ENCODE measurements around the gene SS18L1.
A peak's percentile ranks its signal among the peaks of the same experiment; 100 is the strongest.
"Not testable (repeated sequence)": the region's sequence is repeated elsewhere in the genome, so short reads cannot be mapped to it uniquely, and the experiment has no call there.

The SS18L1 gene

GRCh38 chr20:62137478-62138203 is 5.9 kb upstream of the SS18L1 start:
- no peak for DNase-seq

DNA sequence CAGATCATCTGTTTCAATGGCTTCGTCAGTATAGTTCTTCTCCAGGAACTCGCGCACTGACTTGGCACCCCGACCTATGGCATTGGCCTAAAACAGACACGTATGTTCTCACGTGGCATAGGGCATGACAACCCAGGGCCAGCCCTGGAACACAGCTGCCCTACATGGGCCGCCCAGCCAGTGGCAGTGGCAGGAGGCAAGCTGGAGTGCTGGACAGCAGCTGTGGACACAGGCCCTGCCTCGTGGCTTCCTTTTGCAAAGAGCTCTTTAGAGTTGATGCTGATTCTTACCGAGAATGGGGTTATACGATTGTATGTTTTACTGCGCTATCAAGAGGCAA is 5.4 kb upstream of the SS18L1 start:
- no peak for DNase-seq

GRCh38 chr20:62138912-62139311 is 4.7 kb upstream of the SS18L1 start:
- DNase-seq, result no peak

DNA sequence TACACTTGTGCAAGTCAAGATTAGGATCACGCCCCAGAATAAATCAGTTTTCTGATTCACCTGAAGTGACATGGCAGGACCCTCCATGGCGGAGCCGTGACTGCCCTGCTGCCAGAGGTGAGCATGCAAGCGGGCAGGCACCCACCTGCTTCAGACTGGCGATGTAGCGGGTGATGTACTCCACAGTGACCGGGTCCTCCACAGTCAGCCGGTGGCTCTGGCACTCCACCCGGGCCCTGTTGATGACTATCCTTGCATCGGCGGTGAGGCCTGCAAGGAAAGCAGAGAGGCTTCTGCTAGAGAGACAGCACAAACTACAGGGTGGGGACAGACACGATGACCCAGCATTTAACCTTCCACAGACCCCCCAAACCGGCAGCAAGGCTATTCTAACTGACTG is 3.9 kb upstream of the SS18L1 start:
- no peak for DNase-seq

GRCh38 chr20:62141043-62141396 is 2.5 kb upstream of the SS18L1 start:
- no peak for DNase-seq

DNA sequence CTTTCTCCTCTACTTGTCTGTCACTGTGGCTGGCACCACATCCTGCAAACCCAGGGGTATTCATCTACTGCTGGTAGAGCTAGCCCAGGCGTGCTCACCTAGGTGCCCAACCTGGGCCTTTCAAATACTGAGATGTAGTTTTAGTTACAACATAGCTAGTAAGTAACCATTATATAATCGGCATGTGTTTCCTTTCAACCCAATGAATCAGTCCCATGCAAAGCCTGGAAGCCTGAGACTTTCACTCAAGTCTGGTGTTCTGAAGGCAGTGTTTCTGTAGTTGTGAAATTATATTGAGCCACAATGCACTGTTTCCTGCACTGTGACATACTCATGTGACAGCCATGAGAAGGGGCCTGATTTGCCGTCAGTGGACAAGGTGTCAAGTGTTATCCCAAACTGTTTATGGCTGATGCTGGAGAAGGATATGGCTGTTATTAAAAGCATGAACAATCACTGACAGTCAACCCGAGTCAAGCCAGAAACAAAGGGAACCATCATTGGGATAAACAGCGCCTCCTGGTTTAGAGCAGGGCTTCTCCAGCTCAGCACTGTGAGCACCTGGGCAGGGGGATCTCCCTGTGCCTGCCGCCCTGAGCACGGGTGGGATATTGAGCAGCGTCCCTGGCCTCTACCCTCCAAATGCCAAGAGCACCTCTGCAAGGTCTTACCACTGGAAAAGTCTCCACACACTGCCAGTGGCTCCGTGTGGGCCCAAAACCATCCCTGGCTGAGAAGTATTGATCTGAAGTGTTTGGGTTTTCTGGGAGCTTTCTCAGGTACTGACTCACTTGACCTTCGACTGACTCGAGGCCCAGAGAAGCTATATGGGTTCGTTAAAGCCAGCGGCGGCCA is 1.9 kb upstream of the SS18L1 start:
- no peak for DNase-seq

DNA sequence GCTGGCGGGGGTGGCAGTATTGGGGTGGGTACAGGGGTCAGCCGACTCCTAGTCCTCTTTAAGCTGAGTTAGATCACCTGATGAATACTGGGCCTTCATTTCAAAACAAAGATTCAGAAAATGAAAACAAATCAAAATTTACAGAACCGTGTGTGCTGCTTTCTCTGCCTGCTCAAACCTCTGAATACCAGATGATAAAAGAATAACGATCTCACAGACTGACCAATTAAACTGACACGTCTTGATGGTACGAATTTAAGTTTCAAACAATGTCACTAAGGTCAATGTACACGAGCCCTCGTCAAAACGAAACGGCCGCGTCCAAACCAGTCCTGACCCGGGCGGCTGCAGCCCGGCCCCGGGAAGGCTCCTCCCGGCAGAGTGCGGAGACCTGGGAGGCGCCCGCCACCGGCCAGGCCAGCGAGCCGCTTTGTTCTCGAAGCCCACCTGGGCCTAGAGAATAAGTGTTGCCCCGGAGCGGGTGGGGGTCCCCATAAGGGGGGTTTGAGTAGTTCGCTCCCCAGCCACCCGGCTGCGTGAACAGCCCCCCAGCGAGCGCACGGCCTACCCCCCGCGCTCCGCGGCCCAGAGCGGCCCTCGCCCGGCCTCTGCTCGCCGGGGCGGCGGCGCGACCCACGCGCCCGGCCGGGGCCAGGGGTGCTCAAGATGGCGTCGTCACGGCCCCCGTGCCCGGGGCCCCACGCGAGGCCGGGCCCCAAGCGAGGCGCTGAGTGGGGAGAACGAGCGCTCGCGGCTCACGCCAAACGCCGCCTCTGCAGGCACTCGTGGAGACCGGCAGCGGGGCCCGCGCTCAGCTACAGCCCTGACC is 1.1 kb upstream of the SS18L1 start:
- no peak for DNase-seq

- DNase-seq, result peak; percentile 57
Measured at GRCh38 chr20:62143957-62144825, 622 bp downstream of the SS18L1 start.

GRCh38 chr20:62145688-62146018 is 2.1 kb downstream of the SS18L1 start:
- no peak for DNase-seq

GRCh38 chr20:62146019-62146755 is 2.6 kb downstream of the SS18L1 start:
- DNase-seq, result no peak

GRCh38 chr20:62147125-62147524 is 3.6 kb downstream of the SS18L1 start:
- DNase-seq, result no peak

DNA sequence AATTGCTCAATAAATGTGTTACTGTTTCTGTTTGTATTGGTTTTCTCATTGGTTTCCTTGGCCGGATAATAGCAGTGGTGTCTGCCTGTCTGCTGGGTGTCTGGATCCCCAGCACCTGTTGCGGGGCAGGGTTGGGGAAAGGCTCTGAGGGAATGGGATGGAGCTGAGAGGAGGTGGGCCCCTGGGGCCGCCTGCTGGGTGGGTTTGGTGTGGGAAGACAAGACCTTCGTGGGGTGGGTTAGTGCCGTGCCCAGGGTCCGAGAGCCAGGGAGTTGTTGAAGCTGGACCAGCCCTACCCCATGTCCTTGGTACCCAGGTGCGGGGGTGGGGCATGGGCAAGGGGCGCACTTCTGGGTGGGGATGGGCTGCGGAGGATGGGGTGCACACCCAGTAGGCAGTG is 4.0 kb downstream of the SS18L1 start:
- DNase-seq, result no peak

GRCh38 chr20:62148383-62148782 is 4.8 kb downstream of the SS18L1 start:
- DNase-seq, result not testable (repeated sequence)

DNA sequence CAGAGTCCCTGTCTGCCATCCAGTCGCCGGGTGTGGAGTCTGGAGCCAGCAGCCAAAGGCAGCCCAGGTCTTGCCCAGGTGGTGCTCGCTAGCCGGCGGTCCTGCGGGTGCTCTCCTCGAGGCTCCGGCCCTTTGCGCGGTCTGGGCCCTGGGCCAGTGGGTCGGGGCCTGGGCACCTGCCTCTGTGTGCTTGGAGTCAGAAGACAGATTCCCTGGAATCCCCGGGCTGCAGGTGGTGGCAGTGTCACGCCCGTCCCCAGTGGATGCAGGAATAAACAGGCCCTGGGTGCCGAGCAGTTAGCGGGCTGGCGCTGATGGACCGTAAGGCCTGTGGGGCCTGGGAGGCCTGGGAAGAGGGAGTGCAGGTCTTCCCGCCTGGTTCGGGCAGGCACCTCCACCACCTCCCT is 5.3 kb downstream of the SS18L1 start:
- no peak for DNase-seq

- peak; percentile 57 for DNase-seq
Measured at GRCh38 chr20:62149532-62150309, 6.2 kb downstream of the SS18L1 start.

DNA sequence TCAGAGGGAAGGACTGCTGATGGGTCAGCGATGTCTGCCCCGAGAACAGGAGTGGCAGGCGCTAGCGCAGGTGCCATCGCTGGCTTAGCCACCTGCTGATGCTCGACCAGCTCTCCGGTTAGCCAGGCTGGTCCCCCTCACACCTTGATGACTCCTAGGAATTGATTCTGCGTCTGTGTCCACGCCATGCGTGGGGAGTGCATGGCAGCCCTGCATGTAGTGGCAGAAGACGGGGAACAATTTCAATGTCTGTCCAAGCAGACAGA is 6.7 kb downstream of the SS18L1 start:
- DNase-seq, result no peak

DNA sequence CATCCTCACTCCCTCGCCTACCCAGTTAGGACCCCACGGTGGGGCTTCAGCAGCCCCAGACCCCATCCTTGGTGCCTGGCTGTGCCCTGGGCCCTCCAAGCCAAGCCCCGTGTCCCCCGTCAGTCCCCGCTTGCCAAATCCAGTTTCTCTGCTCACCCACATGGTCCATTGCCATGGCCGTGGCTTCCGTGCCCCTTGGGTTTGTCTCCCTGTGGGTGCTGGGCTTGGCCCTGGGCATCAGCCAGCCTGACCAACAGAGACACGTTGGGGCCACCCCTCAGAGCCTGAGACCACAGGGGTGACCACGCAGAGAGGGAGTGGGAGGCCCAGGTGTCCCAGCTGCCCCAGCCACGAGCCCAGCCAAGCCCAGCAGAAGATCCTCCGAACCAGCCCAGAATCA is 7.7 kb downstream of the SS18L1 start:
- no peak for DNase-seq

- no peak for DNase-seq
Measured at GRCh38 chr20:62151835-62152364, 8.3 kb downstream of the SS18L1 start.

DNA sequence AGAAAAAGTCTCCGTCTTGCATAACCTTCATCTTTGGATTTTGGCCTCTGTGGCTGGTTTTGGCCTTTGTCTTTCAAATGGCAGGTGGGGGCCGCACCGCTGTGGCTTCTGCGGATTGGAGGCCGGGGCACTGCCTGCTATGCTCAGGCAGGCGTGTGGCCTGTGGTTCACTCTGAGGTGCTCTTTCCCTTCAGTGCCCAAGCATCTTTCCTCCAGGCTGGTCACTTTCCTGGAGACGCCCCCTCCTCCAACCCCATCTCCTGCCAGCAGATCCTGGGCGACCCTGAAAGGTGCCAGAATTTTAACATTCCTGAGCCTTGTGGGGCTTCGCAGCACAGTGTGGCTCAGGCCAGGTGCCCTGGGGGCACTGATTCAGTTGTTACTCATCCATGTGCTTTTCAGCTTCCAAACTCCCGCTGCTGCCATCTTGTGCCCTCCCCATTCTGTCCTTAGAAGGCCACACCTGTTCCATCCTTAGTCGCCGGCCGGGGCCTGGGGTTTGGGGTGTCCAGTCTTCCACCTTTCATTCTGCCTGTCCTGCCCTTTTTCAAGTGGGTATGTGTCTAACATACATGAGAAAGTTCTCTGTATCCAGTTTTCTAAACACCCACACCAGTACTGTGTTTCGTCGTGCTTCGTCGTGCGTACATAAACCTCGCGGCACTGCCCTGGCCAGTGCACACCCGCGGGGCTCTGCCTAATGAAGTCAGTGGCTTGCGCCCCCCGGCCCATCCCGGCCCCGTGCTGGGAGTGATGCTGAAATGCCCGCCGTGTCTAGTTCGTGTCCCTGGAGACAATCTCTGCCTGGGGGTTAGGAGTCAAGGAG is 12.1 kb downstream of the SS18L1 start:
- no peak for DNase-seq

GRCh38 chr20:62156254-62156556 is 12.6 kb downstream of the SS18L1 start:
- DNase-seq, result no peak
